Fibroblast of lung (primary cell): ENCODE measurements around the gene MYLK3. TPM values are rescaled to one million over a fixed set of nuclear protein-coding genes. Genes with fewer than 3 reads are reported as not detected.
"Not testable (repeated sequence)": the region's sequence is repeated elsewhere in the genome, so short reads cannot be mapped to it uniquely, and the experiment has no call there.

Experiments
- DNase-seq, 2 donors: peaks; one replicate each; pipeline versions ENCODE4 v3.0.0 to v3.0.0-alpha.2; 2010; ENCODE audit warnings: low read depth in 2 of 2
- H2AFZ ChIP-seq: 2 replicates; pipeline ENCODE4 v1.5.1; 2012; ENCODE audit warnings: low read length, control low read depth, inconsistent platforms
- H3K27ac ChIP-seq: 2 replicates; pipeline ENCODE4 v1.5.1; 2011; ENCODE audit warnings: low read length, control low read depth; ENCODE audit not compliant: insufficient read depth
- H3K27me3 ChIP-seq: 2 replicates; pipeline ENCODE4 v1.5.1; 2011; ENCODE audit warnings: mild to moderate bottlenecking, low read length; ENCODE audit not compliant: control insufficient read depth, insufficient read depth
- H3K36me3 ChIP-seq: 2 replicates; pipeline ENCODE4 v1.5.1; 2011; ENCODE audit warnings: low read length; ENCODE audit not compliant: control insufficient read depth, insufficient read depth
- H3K4me1 ChIP-seq: 2 replicates; pipeline ENCODE4 v1.5.1; 2011; ENCODE audit warnings: low read length; ENCODE audit not compliant: control insufficient read depth, insufficient read depth; ENCODE audit errors: extremely low read depth
- H3K4me2 ChIP-seq: 2 replicates; pipeline ENCODE4 v1.5.1; 2011; ENCODE audit warnings: low read length, control low read depth; ENCODE audit not compliant: insufficient read depth; ENCODE audit errors: extremely low read depth
- H3K4me3 ChIP-seq, 4 experiments: fragments of 200-600 bp in 1 of 4; sonication (generic) in 1 of 4; replicated peaks in 1 of 4; 2 replicates each; pipeline ENCODE4 v1.5.1; 2011 to 2016; ENCODE audit warnings: low read length in 4 of 4, low read depth in 3 of 4, mild to moderate bottlenecking in 3 of 4, control low read depth in 2 of 4, inconsistent platforms in 1 of 4, mixed read lengths in 1 of 4; ENCODE audit not compliant: insufficient read depth in 1 of 4; ENCODE audit errors: control extremely low read depth in 1 of 4
- H3K79me2 ChIP-seq: 2 replicates; pipeline ENCODE4 v1.5.1; 2012; ENCODE audit warnings: mild to moderate bottlenecking, low read length, inconsistent platforms; ENCODE audit not compliant: control insufficient read depth, insufficient read depth
- H3K9ac ChIP-seq: 2 replicates; pipeline ENCODE4 v1.5.1; 2011; ENCODE audit warnings: mild to moderate bottlenecking, low read length, control low read depth; ENCODE audit not compliant: insufficient read depth
- H3K9me3 ChIP-seq: 2 replicates; pipeline ENCODE4 v1.5.1; 2012; ENCODE audit warnings: low read depth, low read length; ENCODE audit not compliant: control insufficient read depth, insufficient read depth
- H4K20me1 ChIP-seq: 2 replicates; pipeline ENCODE4 v1.5.1; 2011; ENCODE audit warnings: low read length; ENCODE audit not compliant: control insufficient read depth, insufficient read depth; ENCODE audit errors: extremely low read depth
- CTCF ChIP-seq, 2 donors: IDR thresholded peaks in 1 of 2; conservative IDR thresholded peaks in 1 of 2; 1 replicate in 1 of 2; 2 replicates in 1 of 2; pipeline ENCODE4 v1.5.1; 2011 to 2012; ENCODE audit warnings: low read length in 2 of 2, control low read depth in 1 of 2, inconsistent platforms in 1 of 2, low read depth in 1 of 2, mild to moderate bottlenecking in 1 of 2
- EZH2 ChIP-seq: IDR thresholded peaks from 2 replicates; pipeline ENCODE4 v1.5.1; 2012; ENCODE audit warnings: low read length, control low read depth, mild to moderate bottlenecking; ENCODE audit errors: missing control alignments
- polyA plus RNA-seq, 2 donors: library from polyadenylated mRNA; depleted of rRNA in 1 of 2; stranded (reverse) in 1 of 2; unstranded in 1 of 2; fragments of >200 nt; gene quantifications; 2 replicates each; pipeline ENCODE4 v1.2.1, GENCODE V29; 2011 to 2012; ENCODE audit warnings: missing spikeins in 1 of 2
- total RNA-seq: library from RNA; depleted of rRNA; stranded (reverse); fragments of >200 nt; gene quantifications from 2 replicates; pipeline ENCODE4 v1.2.1, GENCODE V29; 2014

Gene MYLK3
- total and polyA plus RNA-seq, 2 donors (not counting 1 experiment from before 2014, with no cell fraction given) = 0.07 to 0.17 TPM

GRCh38 chr16:46788891-46789474, 40.8 kb upstream of the MYLK3 start:
- Histone ChIP-seq H3K4me3 (no peak overlapping the region), H3K9me3 (no peaks in the 10 kb centered on the region), H3K9ac (no peak overlapping the region), H3K4me2 (no peak overlapping the region), H3K36me3 (no peaks in the 10 kb centered on the region), H3K4me1 (no peaks in the 10 kb centered on the region), H4K20me1 (no peaks in the 10 kb centered on the region), H3K27ac (no peak overlapping the region), H3K27me3 (no peaks in the 10 kb centered on the region), H3K79me2 (no peaks in the 10 kb centered on the region), H2AFZ (no peak overlapping the region)
- TF ChIP-seq EZH2 (no peak), CTCF (conservative IDR thresholded peaks at IDR 0.05 in 1 of 2, IDR thresholded peaks at IDR 0.05 in 1 of 2; ENCODE audit: low read depth in 1 of 2, low read length in 2 of 2) (no peak)
- DNase-seq = no peak

- H3K4me1 ChIP-seq = no peaks in the 10 kb centered on the region
- no peak overlapping the region for H3K4me2 ChIP-seq
- H3K27ac ChIP-seq = no peak overlapping the region
- no peak for DNase-seq
- H4K20me1 ChIP-seq = no peaks in the 10 kb centered on the region
- no peaks in the 10 kb centered on the region for H3K27me3 ChIP-seq
- H3K36me3 ChIP-seq = no peaks in the 10 kb centered on the region
- no peaks in the 10 kb centered on the region for H3K79me2 ChIP-seq
- no peak overlapping the region for H3K4me3 ChIP-seq
- H2AFZ ChIP-seq = no peak overlapping the region
- no peaks in the 10 kb centered on the region for H3K9me3 ChIP-seq
- TF ChIP-seq CTCF (conservative IDR thresholded peaks at IDR 0.05 in 1 of 2, IDR thresholded peaks at IDR 0.05 in 1 of 2; ENCODE audit: low read depth in 1 of 2, low read length in 2 of 2) = no peak
- TF ChIP-seq EZH2 = no peak
- H3K9ac ChIP-seq = no peak overlapping the region
Measured at GRCh38 chr16:46787909-46788308, 39.8 kb upstream of the MYLK3 start.

GRCh38 chr16:46785076-46785845, 37.1 kb upstream of the MYLK3 start:
- no peaks in the 10 kb centered on the region for H3K79me2 ChIP-seq
- no peak overlapping the region for H2AFZ ChIP-seq
- no peaks in the 10 kb centered on the region for H3K9me3 ChIP-seq
- TF ChIP-seq CTCF (conservative IDR thresholded peaks at IDR 0.05 in 1 of 2, IDR thresholded peaks at IDR 0.05 in 1 of 2; ENCODE audit: low read depth in 1 of 2, low read length in 2 of 2) (no peak), EZH2 (no peak)
- DNase-seq = no peak
- no peak overlapping the region for H3K4me2 ChIP-seq
- H3K9ac ChIP-seq = no peak overlapping the region
- H4K20me1 ChIP-seq = no peaks in the 10 kb centered on the region
- no peak overlapping the region for H3K4me3 ChIP-seq
- no peaks in the 10 kb centered on the region for H3K4me1 ChIP-seq
- no peaks in the 10 kb centered on the region for H3K36me3 ChIP-seq
- no peaks in the 10 kb centered on the region for H3K27me3 ChIP-seq
- no peak overlapping the region for H3K27ac ChIP-seq

- H3K4me1 ChIP-seq, H3K9me3 ChIP-seq, H3K4me3 ChIP-seq, H3K4me2 ChIP-seq, H3K79me2 ChIP-seq, H2AFZ ChIP-seq, DNase-seq, H4K20me1 ChIP-seq, H3K9ac ChIP-seq, H3K27me3 ChIP-seq, H3K27ac ChIP-seq, H3K36me3 ChIP-seq: not testable (repeated sequence)
Measured at GRCh38 chr16:46784569-46784968, 36.4 kb upstream of the MYLK3 start.
